T-helper 2 cell treated with Interferon-gamma antibody and Interleukin-4, amounts not matched to agents 100 ng/mL and 5 ng/mL, for 36 hours (primary cell): ENCODE results near the gene ZFP14. TPM values are rescaled to one million over a fixed set of nuclear protein-coding genes. Genes with fewer than 3 reads are reported as not detected.

ENCODE experiments used
- intact Hi-C: fragments of 100-400 bp; cut with micrococcal nuclease; formaldehyde crosslinking; loops from one replicate; pipeline ENCODE4 v1.15.1; 2023
- total RNA-seq: library from RNA; stranded (reverse); gene quantifications from 2 replicates; pipeline ENCODE4 v1.2.3, GENCODE V29; 2022

ZFP14 gene
- total RNA-seq: 5.0 TPM in 2 replicates

- intact Hi-C loops: loop anchor here (1.0 to 5.0 kb wide), 7 partner anchors 40 to 538 kb away; partner anchors contain the start of genes ZFP82, ZNF260, ZNF529 and ZNF566
Observed at GRCh38 chr19:36378625-36379509, at the start of gene ZFP14. TSS of gene ZFP14 (minus strand) at chr19:36379201. CDS start at chr19:36367892, 11,309 bp downstream.

GRCh38 chr19:36423925-36424324 is 44.9 kb upstream of the ZFP14 start:
- intact Hi-C loops: no loop called here

DNA sequence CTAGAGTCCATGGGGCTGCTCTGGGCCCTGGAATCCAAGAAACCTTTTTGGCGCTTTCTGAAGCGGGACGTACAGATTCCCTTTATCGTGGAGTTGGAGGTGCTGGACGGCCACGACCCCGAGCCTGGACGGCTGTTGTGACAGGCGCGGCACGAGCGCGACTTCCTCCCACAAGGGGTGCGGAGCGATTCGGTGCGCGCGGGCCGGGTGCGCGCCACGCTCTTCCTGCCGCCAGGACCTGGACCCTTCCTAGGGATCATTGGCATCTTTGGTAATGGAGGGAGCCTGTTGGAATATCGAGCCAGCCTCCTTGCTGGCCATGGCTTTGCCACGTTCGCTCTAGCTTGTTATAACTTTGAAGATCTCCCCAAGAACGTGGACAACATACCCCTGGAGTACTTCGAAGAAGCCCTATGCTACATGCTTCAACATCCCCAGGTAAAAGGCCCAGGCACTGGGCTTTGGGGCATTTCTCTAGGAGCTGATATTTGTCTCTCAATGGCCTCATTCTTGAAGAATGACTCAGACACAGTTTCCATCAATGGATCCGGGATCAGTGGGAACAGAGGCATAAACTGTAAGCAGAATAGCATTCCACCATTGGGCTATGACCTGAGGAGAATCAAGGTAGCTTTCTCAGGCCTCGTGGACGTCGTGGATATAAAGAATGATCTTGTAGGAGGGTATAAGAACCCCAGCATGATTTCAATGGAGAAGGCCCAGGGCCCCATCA is 42.9 kb upstream of the ZFP14 start:
- intact Hi-C loops: no loop called here

- intact Hi-C loops: no loop called here
Observed at GRCh38 chr19:36420961-36421748, 42.2 kb upstream of the ZFP14 start.

DNA sequence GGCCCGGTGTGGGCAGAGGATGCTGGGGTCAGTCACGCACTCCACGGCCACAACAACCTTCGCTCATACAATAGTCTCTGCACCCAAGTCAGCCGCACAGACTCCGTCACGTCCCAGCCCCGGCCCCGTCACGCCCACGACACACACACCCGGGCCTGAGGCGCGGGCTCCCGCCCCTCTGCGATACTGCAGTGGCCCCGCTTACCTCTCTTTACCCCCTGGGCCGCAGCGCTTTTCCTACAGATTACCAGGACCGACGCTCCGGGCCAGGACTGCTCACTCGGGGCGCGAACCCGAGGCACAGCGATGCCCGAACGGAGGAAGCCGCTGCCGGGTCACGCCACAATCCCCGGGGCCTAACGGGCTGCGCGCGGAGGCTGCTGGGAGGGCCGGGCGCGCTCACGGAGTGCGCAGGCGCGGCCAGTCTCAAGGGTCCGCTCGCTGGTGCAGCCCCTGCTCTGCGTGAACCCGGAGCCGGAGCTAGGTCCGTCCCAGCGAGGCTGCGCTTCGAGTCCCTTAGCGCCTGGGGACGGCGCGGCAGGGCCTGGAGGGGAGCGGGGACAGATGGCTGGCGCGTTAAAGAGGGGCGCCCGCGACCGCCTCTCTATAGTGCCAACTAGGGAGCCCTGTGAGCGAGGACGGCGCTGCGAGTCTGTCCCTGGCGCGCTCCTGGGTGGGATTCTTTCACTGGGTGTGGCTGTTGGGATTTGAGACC is 39.4 kb upstream of the ZFP14 start, which contains the start of gene ZFP82:
ZFP82 (minus strand) TSS at position 358 of the 715 bp plus-strand sequence. CDS start 8,855 bp downstream, outside the sequence.
- intact Hi-C loops: loop anchor here (1.0 to 2.0 kb wide), 2 partner anchors 40 to 71 kb away; partner anchors contain the start of genes ZFP14 and ZNF566

DNA sequence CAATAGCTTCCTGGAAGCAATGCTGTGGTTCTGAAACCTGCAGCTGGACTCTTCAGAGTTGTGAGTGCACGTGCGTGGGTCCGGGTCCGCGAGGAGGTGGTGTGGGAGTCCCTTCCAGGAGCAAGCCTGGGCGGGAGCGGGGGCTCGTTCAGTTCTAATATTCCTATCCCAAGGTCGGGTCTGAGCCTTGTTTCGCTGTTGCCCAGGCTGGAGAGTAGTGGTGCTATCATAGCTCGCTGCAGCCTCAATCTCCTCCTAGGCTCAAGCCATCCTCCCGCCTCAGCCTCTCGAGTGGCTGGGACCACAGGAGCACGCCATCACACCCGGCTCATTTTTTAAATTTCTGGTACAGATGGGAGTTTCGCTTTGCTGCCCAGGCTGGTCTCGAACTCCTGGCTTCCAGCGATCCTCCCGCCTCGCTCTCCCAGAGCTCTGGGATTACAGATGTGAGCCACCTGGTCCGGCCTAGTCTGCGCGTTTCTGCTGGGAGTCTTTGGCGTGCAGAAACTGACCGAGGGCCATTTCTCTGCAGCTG is 38.8 kb upstream of the ZFP14 start:
- intact Hi-C loops: loop anchor here (1.0 to 2.0 kb wide), 2 partner anchors 39 to 71 kb away; partner anchors contain the start of genes ZFP14 and ZNF566

DNA sequence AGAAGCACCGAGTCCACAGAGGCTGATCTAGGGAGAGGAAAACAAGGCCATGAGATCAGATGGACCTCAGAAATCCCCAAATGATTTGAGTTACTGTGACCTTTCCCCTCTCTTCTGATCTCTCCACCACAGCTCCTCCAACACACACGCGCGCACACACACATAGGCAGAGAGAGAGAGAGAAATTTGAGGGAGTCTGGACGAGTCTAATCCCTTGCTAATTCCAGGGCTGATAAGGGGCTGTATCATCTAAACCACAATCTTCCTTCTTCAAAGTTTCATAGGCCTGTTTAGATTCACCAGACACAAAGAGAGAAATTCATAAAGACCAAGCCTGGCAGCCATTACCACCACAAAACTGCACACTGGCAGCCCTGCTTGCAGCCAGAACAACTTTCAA is 30.8 kb upstream of the ZFP14 start:
- intact Hi-C loops: no loop called here

DNA sequence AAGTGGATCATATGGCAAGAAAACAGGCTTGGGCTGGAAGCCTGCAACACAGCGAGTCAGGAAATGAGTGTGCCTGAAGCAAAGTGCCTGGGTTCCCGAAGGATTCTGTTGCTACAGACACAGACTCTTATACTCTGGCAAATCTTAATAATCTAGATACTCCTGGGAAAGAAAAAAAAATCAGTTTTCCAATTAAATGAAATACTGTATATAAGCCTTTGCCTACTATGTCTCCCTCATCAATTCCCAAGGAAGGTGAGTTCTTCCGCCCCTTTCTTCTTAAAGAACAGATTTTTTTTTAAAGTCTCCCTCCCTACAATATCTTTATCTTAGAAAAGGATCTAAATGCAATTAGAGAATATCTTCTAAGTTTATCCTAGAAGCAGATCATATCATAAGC is 29.1 kb upstream of the ZFP14 start:
- intact Hi-C loops: no loop called here

DNA sequence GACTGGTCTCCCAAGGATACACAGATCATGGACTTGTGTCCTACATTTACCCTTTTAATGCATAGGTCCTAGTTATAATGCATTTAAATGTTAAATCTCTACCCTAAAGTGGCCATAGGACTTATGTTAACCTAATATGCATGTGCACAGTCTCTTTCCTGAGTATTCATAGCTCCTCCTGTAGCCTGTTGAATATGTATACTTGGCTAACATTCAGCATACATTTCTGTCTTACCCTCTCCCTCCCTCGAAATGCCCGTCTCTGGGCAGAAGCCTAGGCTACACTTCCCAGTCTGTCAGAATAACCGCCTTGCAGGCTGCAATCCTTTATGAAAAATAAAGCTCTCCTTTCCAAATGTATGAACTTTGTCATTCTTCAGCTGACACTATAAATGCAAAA is 25.5 kb upstream of the ZFP14 start:
- intact Hi-C loops: no loop called here

DNA sequence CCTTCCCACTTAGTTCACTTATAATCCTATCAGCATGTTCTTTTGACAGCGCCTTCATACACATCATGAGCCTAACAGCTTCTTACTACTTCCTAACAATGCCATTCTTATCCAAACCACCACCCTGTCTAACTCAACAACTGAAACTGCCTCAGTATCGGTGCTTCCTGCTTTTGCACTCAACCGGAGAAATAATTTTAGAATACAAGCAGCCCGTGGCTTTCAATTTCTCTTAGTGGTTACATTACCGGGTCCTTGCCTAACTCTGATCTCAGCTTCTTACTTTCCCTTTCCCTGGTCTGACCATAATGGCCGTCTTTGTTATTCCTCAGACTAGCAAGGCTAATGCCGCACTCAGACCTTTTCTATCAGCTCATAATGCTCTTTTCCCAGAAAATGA is 22.5 kb upstream of the ZFP14 start:
- intact Hi-C loops: no loop called here

GRCh38 chr19:36398571-36398970 is 19.6 kb upstream of the ZFP14 start:
- intact Hi-C loops: no loop called here

GRCh38 chr19:36392916-36393673 is 14.1 kb upstream of the ZFP14 start:
- intact Hi-C loops: no loop called here

GRCh38 chr19:36379510-36379819 is 464 bp upstream of the ZFP14 start:
- intact Hi-C loops: loop anchor here (1.0 to 5.0 kb wide), 7 partner anchors 39 to 537 kb away; partner anchors contain the start of genes ZFP82, ZNF260, ZNF529 and ZNF566

GRCh38 chr19:36377541-36378178 is 1.3 kb downstream of the ZFP14 start:
- intact Hi-C loops: loop anchor here (2.0 to 5.0 kb wide), 5 partner anchors 41 to 539 kb away; partner anchors contain the start of genes ZFP82, ZNF260, ZNF567 and ZNF568

GRCh38 chr19:36373638-36374156 is 5.3 kb downstream of the ZFP14 start:
- intact Hi-C loops: no loop called here

DNA sequence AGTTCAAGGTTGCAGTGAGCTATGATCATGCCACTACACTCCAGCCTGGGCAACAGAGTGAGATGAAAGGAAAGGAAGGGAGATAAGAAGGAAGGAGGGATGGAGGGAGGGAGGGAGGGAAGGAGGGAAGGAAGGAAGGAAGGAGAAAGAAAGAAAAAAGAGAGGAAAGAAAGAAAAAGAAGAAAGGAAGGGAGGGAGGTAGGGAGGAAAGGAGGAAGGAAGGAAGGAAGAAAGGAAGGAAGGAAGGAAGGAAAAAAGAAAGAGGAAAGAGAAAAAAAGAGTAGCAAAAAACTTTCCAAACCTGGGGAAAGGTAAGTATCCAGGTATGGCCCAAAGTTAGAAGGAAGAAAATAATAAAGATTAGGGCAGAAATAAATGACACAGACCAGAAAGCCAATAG is 7.1 kb downstream of the ZFP14 start:
- intact Hi-C loops: no loop called here

GRCh38 chr19:36363845-36364244 is 15.2 kb downstream of the ZFP14 start:
- intact Hi-C loops: no loop called here

- intact Hi-C loops: no loop called here
Observed at GRCh38 chr19:36340786-36341372, 38.1 kb downstream of the ZFP14 start.
